ENCODE data around the gene PCDH20.
"Not testable (repeated sequence)": the region's sequence is repeated elsewhere in the genome, so short reads cannot be mapped to it uniquely, and the experiment has no call there.

The PCDH20 gene

DNA sequence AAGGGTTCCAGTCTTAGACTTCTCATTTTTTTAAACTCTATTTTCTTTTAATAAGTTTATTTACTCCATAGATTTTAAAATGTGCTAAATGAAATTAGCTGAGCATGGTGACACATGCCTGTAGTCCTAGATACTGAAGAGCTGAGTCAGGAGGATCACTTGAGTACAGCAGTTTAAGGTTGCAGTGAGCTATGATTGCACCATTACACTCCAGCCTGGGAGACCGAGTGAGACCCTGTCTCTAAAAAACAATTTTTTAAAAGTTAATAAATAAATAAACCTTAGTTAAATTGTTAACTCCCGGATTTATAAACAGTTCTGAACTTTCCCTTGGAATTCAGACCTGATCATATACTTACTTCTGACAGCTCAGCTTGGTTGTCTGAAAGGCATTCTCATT is 32.5 kb downstream of the PCDH20 start:
- no peak overlapping the region for H2BK15ac ChIP-seq (ENCODE audit: low read length)
- H3K4me1 ChIP-seq (ENCODE audit: control insufficient read depth in 2 of 2, insufficient read depth in 1 of 2, low read depth in 1 of 2, low read length in 2 of 2) = no peaks in the 10 kb centered on the region
- H2BK12ac ChIP-seq (ENCODE audit: low read length) = no peak overlapping the region
- H3K9me3 ChIP-seq (replicated peaks in 1 of 2; ENCODE audit: control insufficient read depth in 2 of 2, insufficient read depth in 1 of 2, low read depth in 1 of 2, low read length in 2 of 2) = no peaks in the 10 kb centered on the region
- no peak overlapping the region for H2BK120ac ChIP-seq (ENCODE audit: low read depth, low read length)
- no peak overlapping the region for H4K91ac ChIP-seq (ENCODE audit: low read depth, low read length, poor library complexity)
- H3K23ac ChIP-seq (ENCODE audit: low read depth, low read length, poor library complexity) = no peak overlapping the region
- no peak overlapping the region for H4K8ac ChIP-seq (ENCODE audit: low read depth, low read length)
- no peak overlapping the region for H3K4me2 ChIP-seq (ENCODE audit: insufficient read depth, low read length, poor library complexity, severe bottlenecking)
- H3K9ac ChIP-seq (ENCODE audit: low read depth, low read length, poor library complexity) = no peak overlapping the region
- H2AFZ ChIP-seq (ENCODE audit: low read length) = no peak overlapping the region
- no peak overlapping the region for H2BK5ac ChIP-seq (ENCODE audit: low read length)
- H3K36me3 ChIP-seq (replicated peaks in 1 of 2; ENCODE audit: control insufficient read depth in 2 of 2, insufficient read depth in 2 of 2, low read length in 2 of 2) = no peaks in the 10 kb centered on the region
- no peak overlapping the region for H3K14ac ChIP-seq (ENCODE audit: low read length)
- no peak overlapping the region for H2AK5ac ChIP-seq (ENCODE audit: low read depth, low read length)
- H3K79me1 ChIP-seq (ENCODE audit: low read depth, low read length) = no peaks in the 10 kb centered on the region
- WGBS, 2 donors (ENCODE audit: extremely low coverage in 2 of 2, insufficient read length in 2 of 2, insufficient replicate concordance in 1 of 2) = no CpG with 5 or more reads among the region's 2 CpGs
- H3K4ac ChIP-seq (ENCODE audit: low read length) = no peak overlapping the region
- no peak overlapping the region for H3K18ac ChIP-seq (ENCODE audit: low read length)
- H3K4me3 ChIP-seq (ENCODE audit: low read length in 2 of 2) = no peak overlapping the region
- H3K27me3 ChIP-seq (ENCODE audit: control insufficient read depth in 3 of 3, insufficient read depth in 3 of 3, low read depth in 1 of 3, low read length in 3 of 3) = no peaks in the 10 kb centered on the region
- no peak for DNase-seq (ENCODE audit: low spot score)
- no peak overlapping the region for H3K27ac ChIP-seq (replicated peaks; ENCODE audit: low read length)

DNA sequence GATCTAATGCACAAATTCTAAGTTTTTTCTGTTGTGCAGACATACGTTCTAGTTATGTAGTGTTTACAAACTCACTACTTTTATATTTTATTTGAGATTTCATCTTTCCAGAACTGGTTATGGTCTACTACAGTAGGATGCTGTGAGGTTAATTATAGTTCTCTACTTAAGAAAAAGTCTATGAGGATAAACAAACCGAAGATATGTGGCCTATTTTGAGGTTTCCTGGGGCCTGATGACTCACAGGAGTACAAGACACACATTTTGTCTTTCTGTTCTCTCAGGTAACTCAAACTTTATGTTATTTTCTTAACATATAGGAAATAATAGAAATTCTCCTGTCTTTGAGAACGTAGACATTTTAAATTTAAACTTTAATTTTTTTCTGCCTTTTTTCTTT is 45.1 kb downstream of the PCDH20 start:
- Histone ChIP-seq H2AK5ac (ENCODE audit: low read depth, low read length) (no peak overlapping the region), H3K27me3 (ENCODE audit: control insufficient read depth in 3 of 3, insufficient read depth in 3 of 3, low read depth in 1 of 3, low read length in 3 of 3) (no peaks in the 10 kb centered on the region), H3K27ac (replicated peaks; ENCODE audit: low read length) (no peak overlapping the region), H3K9ac (ENCODE audit: low read depth, low read length, poor library complexity) (no peak overlapping the region), H3K4me2 (ENCODE audit: insufficient read depth, low read length, poor library complexity, severe bottlenecking) (no peak overlapping the region), H3K14ac (ENCODE audit: low read length) (no peak overlapping the region), H3K4me3 (ENCODE audit: low read length in 2 of 2) (no peak overlapping the region), H2BK12ac (ENCODE audit: low read length) (no peak overlapping the region), H4K8ac (ENCODE audit: low read depth, low read length) (no peak overlapping the region), H3K79me1 (ENCODE audit: low read depth, low read length) (no peaks in the 10 kb centered on the region), H2BK15ac (ENCODE audit: low read length) (no peak overlapping the region), H3K4ac (ENCODE audit: low read length) (no peak overlapping the region), H3K18ac (ENCODE audit: low read length) (no peak overlapping the region), H2BK5ac (ENCODE audit: low read length) (no peak overlapping the region), H2AFZ (ENCODE audit: low read length) (no peak overlapping the region), H4K91ac (ENCODE audit: low read depth, low read length, poor library complexity) (no peak overlapping the region), H3K23ac (ENCODE audit: low read depth, low read length, poor library complexity) (no peak overlapping the region), H3K4me1 (ENCODE audit: control insufficient read depth in 2 of 2, insufficient read depth in 1 of 2, low read depth in 1 of 2, low read length in 2 of 2) (no peaks in the 10 kb centered on the region), H3K9me3 (replicated peaks in 1 of 2; ENCODE audit: control insufficient read depth in 2 of 2, insufficient read depth in 1 of 2, low read depth in 1 of 2, low read length in 2 of 2) (no peaks in the 10 kb centered on the region), H3K36me3 (replicated peaks in 1 of 2; ENCODE audit: control insufficient read depth in 2 of 2, insufficient read depth in 2 of 2, low read length in 2 of 2) (no peaks in the 10 kb centered on the region), H2BK120ac (ENCODE audit: low read depth, low read length) (no peak overlapping the region)
- no CpG with 5 or more reads among the region's 3 CpGs for WGBS, 2 donors (ENCODE audit: extremely low coverage in 2 of 2, insufficient read length in 2 of 2, insufficient replicate concordance in 1 of 2)
- DNase-seq (ENCODE audit: low spot score) = no peak

DNA sequence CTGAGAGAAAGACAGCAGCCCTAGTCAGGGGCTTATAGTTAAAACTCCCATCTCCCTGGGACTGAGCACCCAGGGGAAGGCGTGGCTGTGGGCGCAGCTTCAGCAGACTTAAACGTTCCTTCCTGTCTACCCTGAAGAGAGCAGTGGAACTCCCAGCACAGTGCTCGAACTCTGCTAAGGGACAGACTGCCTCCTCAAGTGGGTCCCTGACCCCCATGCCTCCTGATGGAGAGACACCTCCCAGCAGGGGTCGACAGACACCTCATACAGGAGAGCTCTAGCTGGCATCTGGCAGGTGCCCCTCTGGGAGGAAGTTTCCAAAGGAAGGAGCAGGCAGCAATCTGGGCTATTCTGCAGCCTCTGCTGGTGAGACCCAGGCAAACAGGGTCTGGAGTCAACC is 51.0 kb downstream of the PCDH20 start:
- H2BK120ac ChIP-seq (ENCODE audit: low read depth, low read length) = not testable (repeated sequence)

DNA sequence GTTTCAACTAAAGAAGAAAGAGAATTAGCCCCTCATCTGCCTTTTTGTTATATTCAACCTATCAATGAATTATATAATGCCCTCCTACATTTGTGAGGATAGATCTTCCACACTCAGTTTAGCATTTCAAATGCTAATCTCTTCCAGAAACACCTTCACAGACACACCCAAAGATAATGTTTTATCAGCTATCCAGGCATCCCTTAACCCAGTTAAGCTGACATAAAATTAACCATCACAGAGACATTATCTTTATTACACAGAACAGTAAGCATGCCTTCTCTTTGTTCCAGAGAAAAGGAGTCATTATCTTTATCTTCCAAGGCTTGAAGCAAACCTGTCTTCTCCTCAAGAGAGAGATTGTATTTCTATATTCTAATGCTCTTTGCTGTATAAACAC is 53.1 kb downstream of the PCDH20 start:
- Histone ChIP-seq H3K18ac (ENCODE audit: low read length) (no peak overlapping the region), H2AFZ (ENCODE audit: low read length) (no peak overlapping the region), H3K27ac (replicated peaks; ENCODE audit: low read length) (no peak overlapping the region), H3K9me3 (replicated peaks in 1 of 2; ENCODE audit: control insufficient read depth in 2 of 2, insufficient read depth in 1 of 2, low read depth in 1 of 2, low read length in 2 of 2) (no peaks in the 10 kb centered on the region), H4K91ac (ENCODE audit: low read depth, low read length, poor library complexity) (no peak overlapping the region), H4K8ac (ENCODE audit: low read depth, low read length) (no peak overlapping the region), H3K4me2 (ENCODE audit: insufficient read depth, low read length, poor library complexity, severe bottlenecking) (no peak overlapping the region), H2BK120ac (ENCODE audit: low read depth, low read length) (no peak overlapping the region), H3K36me3 (replicated peaks in 1 of 2; ENCODE audit: control insufficient read depth in 2 of 2, insufficient read depth in 2 of 2, low read length in 2 of 2) (no peaks in the 10 kb centered on the region), H2BK5ac (ENCODE audit: low read length) (no peak overlapping the region), H3K4ac (ENCODE audit: low read length) (no peak overlapping the region), H3K4me1 (ENCODE audit: control insufficient read depth in 2 of 2, insufficient read depth in 1 of 2, low read depth in 1 of 2, low read length in 2 of 2) (peaks cover 0 to 7% of the 10 kb centered on the region in 2 donors), H2AK5ac (ENCODE audit: low read depth, low read length) (no peak overlapping the region), H3K4me3 (ENCODE audit: low read length in 2 of 2) (no peak overlapping the region), H3K27me3 (ENCODE audit: control insufficient read depth in 3 of 3, insufficient read depth in 3 of 3, low read depth in 1 of 3, low read length in 3 of 3) (no peaks in the 10 kb centered on the region), H3K23ac (ENCODE audit: low read depth, low read length, poor library complexity) (no peak overlapping the region), H2BK15ac (ENCODE audit: low read length) (no peak overlapping the region), H3K9ac (ENCODE audit: low read depth, low read length, poor library complexity) (no peak overlapping the region), H2BK12ac (ENCODE audit: low read length) (no peak overlapping the region), H3K14ac (ENCODE audit: low read length) (no peak overlapping the region), H3K79me1 (ENCODE audit: low read depth, low read length) (no peaks in the 10 kb centered on the region)
- DNase-seq (ENCODE audit: low spot score) = no peak

More for the DNA sequence above, 51.0 kb downstream of the PCDH20 start:
- H2AK5ac ChIP-seq (ENCODE audit: low read depth, low read length); H3K4me1 ChIP-seq (ENCODE audit: control insufficient read depth in 2 of 2, insufficient read depth in 1 of 2, low read depth in 1 of 2, low read length in 2 of 2); H3K27ac ChIP-seq (replicated peaks; ENCODE audit: low read length); H2AFZ ChIP-seq (ENCODE audit: low read length); H2BK12ac ChIP-seq (ENCODE audit: low read length); H3K9ac ChIP-seq (ENCODE audit: low read depth, low read length, poor library complexity); H2BK5ac ChIP-seq (ENCODE audit: low read length); H3K36me3 ChIP-seq (replicated peaks in 1 of 2; ENCODE audit: control insufficient read depth in 2 of 2, insufficient read depth in 2 of 2, low read length in 2 of 2); H3K4me2 ChIP-seq (ENCODE audit: insufficient read depth, low read length, poor library complexity, severe bottlenecking); H4K8ac ChIP-seq (ENCODE audit: low read depth, low read length); H3K9me3 ChIP-seq (replicated peaks in 1 of 2; ENCODE audit: control insufficient read depth in 2 of 2, insufficient read depth in 1 of 2, low read depth in 1 of 2, low read length in 2 of 2); H3K14ac ChIP-seq (ENCODE audit: low read length); H2BK15ac ChIP-seq (ENCODE audit: low read length); H3K18ac ChIP-seq (ENCODE audit: low read length); DNase-seq (ENCODE audit: low spot score); H3K4me3 ChIP-seq (ENCODE audit: low read length in 2 of 2); H4K91ac ChIP-seq (ENCODE audit: low read depth, low read length, poor library complexity); H3K27me3 ChIP-seq (ENCODE audit: control insufficient read depth in 3 of 3, insufficient read depth in 3 of 3, low read depth in 1 of 3, low read length in 3 of 3); H3K79me1 ChIP-seq (ENCODE audit: low read depth, low read length); H3K4ac ChIP-seq (ENCODE audit: low read length); H3K23ac ChIP-seq (ENCODE audit: low read depth, low read length, poor library complexity): not testable (repeated sequence)
- WGBS, 2 donors (ENCODE audit: extremely low coverage in 2 of 2, insufficient read length in 2 of 2, insufficient replicate concordance in 1 of 2) = no CpG with 5 or more reads among the region's 5 CpGs

Measured in neuronal stem cell (in vitro differentiated cells).